Measurements from ENCODE around the gene NLRC5.
"Not testable (repeated sequence)": the region's sequence is repeated elsewhere in the genome, so short reads cannot be mapped to it uniquely, and the experiment has no call there.

The NLRC5 gene

DNA sequence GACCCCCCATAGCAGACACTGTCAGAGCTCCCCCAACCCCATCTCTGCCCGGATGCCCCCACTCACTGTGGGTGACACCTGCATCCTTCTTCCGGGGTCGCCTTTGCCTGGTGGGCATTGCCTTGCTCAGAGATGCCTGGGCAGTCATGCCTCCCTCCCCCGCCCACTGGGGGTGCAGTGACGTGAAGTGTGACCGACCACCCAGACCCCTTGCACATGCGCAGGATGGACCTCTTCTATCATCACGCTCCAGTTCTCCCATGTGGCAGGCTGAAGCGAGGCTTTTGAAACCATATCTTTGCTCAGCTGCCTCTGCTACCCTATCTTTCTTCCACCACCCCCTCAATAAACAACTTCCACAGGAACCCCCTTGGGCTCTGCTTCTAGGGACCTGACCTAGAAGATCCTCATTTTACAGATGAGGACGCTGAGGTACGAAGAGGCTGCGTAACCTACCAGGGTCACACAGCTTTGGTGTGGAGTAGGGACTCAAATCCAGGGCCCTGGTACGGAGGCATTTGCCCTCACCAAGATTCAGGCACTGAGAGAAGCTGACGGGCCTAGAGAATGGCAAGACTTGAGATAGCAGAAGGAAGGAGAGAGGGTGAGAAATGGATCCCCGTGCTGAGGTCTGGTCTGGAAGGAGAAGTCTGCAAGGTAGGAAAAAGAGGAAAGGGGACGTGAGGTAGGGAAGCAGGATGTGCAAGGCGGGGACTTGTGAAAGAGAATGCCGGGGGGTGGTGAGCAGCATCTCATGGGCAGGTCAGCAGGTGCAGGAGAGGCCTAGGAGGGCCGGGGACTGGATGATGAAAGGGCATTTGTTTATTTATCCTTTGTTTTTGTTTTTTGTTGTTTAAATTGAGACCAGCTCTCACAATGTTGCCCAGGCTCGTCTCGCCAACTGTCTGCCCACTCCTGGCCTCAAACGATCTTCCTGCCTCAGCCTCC lies 14.4 kb downstream of the NLRC5 start:
- DNase-seq (ENCODE audit: low read depth) = no peak

GRCh38 chr16:57004387-57005250 lies 15.3 kb downstream of the NLRC5 start:
- DNase-seq (ENCODE audit: low read depth) = no peak

GRCh38 chr16:57005597-57005996 lies 16.2 kb downstream of the NLRC5 start:
- DNase-seq (ENCODE audit: low read depth) = not testable (repeated sequence)

DNA sequence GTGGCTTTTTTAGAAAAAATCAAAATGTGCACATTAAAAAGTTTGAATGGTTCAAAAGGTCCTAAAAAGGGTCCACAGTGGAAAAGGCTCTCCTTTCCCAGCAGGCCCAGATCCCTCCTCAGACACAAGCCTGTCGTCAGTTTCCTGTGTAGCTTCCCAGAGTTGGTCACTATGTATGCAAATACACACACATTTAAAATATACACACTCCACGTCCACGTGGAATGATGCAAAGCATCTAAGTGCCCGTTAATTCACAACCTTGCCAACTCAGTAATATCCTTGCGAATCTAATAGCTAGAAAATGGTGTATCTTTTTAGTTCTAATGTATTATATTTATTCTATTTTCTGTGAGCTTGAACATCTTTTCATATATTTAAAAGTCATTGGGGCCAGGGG lies 17.7 kb downstream of the NLRC5 start:
- no peak for DNase-seq (ENCODE audit: low read depth)

DNA sequence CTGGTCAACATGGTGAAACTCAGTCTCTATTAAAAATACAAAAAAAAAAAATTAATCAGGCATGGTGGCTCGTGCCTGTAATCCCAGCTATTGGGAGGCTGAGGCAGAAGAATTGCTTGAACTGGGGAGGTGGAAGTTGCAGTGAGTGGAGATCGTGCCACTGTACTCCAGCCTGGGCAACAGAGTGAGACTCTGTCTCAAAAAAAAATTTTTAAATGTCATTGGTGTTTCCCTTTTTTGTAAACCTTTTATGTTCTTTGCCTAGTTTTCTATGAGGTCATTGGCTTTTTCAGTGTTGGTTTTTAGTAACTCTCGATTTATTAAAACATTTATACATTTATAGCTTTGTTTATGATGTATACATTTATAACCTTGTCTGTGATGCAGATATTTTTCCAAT lies 18.2 kb downstream of the NLRC5 start:
- no peak for DNase-seq (ENCODE audit: low read depth)

DNA sequence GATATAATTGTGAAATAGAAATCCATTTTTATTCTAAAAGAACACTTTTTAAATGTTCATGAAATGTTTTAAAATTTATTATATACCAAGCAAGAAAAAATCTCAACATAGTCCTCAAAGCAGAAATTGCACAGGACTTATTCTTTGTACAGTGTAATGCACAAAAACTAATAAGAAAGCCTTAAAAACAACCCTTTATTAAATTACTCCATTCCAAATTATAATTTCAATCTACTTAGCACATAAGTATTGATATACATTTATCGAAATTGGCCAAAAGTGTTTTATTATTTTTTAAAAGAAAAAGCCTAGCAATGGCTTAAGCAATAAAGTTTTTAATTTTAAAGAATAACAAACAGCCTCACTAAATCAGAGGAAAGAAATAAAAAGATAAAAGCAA lies 19.1 kb downstream of the NLRC5 start:
- DNase-seq (ENCODE audit: low read depth) = no peak

DNA sequence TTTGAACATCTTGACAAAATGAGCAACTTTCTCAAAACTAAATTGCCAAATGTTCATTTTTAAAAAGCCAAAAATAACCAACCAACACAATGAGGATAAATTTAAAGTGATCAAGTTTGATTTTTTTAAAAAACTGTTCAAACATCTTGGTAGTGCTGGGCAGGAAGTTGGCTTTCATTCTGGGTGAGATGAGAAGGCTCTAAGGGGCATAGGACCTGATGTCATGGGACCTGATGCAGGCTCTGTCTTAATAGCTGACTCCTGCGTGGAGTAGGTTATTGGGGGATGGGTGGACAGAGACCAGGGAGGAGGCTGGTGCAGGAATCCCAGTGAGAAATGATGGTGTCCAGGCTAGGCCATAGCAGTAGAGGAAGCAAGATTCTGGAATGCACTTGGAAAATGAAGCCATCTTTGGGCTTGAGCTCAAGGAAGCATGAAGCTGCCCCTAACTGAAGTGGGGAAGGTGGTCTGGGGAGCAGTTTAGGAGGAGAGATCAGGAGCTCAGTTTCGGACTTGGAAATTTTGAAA lies 20.4 kb downstream of the NLRC5 start:
- no peak for DNase-seq (ENCODE audit: low read depth)

DNA sequence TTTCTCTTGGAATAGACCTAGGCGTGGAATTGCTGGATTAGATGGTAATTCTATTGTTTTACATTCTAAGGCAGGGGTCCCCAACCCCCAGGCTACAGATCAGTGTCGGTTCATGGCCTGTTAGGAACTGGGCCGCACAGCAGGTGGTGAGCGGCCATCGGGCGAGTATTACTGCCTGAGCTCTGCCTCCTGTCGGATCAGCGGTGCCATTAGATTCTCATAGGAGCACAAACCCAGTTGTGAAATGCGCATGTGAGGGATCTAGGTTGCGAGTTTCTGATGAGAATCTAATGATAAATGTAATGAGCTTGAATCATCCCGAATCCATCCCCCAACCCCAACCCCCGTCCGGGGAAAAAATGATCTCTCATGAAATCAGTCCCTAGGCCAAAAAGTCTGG lies 23.0 kb downstream of the NLRC5 start:
- no peak for DNase-seq (ENCODE audit: low read depth)

- DNase-seq (ENCODE audit: low read depth) = peak; percentile 85
Measured at GRCh38 chr16:57013229-57013628, 23.9 kb downstream of the NLRC5 start.

GRCh38 chr16:57013902-57014301 lies 24.5 kb downstream of the NLRC5 start:
- DNase-seq (ENCODE audit: low read depth) = no peak

GRCh38 chr16:57016301-57016700 lies 26.9 kb downstream of the NLRC5 start:
- DNase-seq (ENCODE audit: low read depth) = peak; percentile 27

- DNase-seq (ENCODE audit: low read depth) = no peak
Measured at GRCh38 chr16:57016831-57017230, 27.5 kb downstream of the NLRC5 start.

DNA sequence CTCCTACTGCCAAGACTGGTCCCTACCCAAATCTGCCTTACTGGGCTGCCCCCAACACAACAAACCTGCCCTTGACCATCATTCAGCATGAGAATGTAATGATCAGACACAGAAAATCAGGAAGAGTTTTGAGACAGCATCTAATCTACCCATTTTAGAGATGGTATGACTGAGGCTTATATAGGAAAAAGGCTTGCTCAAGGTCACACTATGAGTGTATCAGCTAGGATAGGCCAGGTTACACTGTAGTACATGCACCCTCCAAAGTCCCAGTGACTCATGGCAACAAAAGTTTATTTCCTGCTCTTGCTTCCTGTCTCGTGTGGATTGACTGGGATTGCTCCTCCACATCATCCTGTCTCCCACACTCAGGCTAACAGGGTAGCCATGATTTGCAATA lies 27.9 kb downstream of the NLRC5 start:
- DNase-seq (ENCODE audit: low read depth) = peak; percentile 65

DNA sequence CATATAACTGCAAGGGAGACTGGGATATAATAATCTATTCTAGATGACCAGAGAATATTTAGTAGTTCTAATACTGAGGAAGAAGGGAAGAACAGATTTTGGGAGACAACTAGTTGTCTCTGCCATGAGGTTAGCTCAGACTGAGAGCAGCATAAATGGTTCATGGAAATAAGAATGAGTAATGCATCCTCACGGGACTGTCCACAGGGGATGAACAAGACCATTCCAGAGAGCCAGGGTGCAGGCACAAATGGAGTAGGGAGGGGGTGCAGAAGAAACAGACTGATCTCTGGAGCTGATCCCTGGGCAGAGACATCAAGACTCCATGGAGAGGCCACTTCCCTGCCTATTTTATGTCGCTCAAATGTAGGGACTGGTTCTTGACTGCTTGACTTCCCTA lies 30.4 kb downstream of the NLRC5 start:
- DNase-seq (ENCODE audit: low read depth) = no peak

DNA sequence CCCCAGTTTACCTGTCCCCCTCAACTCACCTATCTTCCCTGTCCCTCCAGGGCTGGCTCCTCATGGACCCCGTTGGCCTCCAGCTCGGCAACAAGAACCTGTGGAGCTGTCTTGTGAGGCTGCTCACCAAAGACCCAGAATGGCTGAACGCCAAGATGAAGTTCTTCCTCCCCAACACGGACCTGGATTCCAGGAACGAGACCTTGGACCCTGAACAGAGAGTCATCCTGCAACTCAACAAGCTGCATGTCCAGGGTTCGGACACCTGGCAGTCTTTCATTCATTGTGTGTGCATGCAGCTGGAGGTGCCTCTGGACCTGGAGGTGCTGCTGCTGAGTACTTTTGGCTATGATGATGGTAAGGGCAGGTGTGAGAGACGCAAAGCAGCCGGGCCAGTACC lies 31.3 kb downstream of the NLRC5 start:
- no peak for DNase-seq (ENCODE audit: low read depth)

DNA sequence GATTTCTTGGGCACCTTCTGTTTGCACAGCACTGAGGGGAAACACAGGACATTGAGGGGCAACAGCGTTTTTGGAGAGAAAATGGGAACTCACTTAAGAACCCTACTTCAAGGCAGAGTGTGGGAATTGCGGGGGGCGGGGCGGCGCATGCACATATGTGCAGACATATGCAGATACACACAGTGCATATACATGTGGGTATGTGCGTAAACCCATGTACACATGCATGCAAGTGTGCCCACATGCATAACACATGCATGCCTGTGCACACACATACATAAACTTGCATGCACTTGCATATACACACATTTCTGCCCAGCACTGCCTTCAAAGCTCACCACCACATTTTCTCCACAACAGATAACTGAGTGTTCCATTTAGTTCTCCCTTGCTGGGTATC lies 32.4 kb downstream of the NLRC5 start:
- DNase-seq (ENCODE audit: low read depth) = no peak

GRCh38 chr16:57022445-57022844 lies 33.1 kb downstream of the NLRC5 start:
- no peak for DNase-seq (ENCODE audit: low read depth)

DNA sequence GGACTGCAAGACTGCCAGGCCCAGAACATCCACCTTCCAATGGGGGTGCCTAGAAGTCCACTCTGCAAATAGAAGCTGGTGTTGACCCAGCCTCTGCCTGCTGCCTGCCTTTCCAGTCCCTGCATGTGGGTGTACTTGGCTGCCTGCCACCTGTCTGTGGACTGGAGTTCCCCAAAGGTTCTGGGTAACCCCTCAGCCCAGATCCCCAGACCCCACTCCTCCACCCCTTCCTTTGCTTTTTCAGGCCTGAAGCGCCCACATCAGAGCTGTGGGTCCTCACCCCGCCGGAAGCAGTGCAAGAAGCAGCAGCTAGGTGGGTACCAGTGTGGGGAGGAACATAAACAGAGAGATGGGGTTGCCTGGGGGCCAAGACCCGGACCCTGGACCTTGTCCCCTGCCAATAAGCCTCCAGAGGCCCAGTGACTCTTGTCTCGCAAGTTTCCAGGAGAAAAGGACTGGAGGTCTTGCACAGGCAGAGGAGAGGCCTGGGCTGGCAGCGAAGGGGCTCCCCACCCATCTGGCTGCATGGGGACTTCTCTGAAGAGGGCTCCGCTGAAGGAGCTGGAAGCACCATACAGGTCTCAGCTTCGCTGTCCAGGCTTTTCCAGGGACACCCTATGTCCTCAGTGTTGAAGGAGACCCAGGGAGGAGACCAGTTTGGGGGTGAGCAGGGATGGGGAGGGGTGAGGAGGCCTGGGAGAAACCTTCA lies 34.3 kb downstream of the NLRC5 start:
- DNase-seq (ENCODE audit: low read depth) = no peak

DNA sequence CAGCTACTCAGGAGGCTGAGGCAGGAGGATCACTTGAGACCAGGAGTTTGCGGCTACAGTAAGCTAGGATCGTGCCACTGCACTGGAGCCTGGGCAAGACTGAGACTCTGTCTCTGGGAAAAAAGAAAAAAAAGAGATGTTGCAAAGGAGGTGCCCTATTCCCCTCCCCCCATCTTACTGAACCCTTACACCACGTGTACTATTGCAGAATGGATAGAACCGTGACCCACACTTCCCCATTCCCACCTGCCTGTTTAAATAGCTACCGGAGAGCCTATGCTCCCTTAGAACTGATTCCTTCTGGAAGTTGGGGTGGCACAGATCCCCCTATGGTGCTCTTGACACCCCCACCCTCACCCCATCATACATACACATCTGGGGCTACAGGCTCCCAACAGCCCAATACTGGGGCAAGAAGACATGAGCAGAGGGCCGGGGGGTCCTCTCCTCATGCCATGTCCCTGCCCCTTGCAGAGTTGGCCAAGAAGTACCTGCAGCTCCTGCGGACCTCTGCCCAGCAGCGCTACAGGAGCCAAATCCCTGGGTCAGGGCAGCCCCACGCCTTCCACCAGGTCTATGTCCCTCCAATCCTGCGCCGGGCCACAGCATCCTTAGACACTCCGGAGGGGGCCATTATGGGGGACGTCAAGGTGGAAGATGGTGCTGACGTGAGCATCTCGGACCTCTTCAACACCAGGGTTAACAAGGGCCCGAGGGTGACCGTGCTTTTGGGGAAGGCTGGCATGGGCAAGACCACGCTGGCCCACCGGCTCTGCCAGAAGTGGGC lies 35.7 kb downstream of the NLRC5 start:
- DNase-seq (ENCODE audit: low read depth) = no peak

DNA sequence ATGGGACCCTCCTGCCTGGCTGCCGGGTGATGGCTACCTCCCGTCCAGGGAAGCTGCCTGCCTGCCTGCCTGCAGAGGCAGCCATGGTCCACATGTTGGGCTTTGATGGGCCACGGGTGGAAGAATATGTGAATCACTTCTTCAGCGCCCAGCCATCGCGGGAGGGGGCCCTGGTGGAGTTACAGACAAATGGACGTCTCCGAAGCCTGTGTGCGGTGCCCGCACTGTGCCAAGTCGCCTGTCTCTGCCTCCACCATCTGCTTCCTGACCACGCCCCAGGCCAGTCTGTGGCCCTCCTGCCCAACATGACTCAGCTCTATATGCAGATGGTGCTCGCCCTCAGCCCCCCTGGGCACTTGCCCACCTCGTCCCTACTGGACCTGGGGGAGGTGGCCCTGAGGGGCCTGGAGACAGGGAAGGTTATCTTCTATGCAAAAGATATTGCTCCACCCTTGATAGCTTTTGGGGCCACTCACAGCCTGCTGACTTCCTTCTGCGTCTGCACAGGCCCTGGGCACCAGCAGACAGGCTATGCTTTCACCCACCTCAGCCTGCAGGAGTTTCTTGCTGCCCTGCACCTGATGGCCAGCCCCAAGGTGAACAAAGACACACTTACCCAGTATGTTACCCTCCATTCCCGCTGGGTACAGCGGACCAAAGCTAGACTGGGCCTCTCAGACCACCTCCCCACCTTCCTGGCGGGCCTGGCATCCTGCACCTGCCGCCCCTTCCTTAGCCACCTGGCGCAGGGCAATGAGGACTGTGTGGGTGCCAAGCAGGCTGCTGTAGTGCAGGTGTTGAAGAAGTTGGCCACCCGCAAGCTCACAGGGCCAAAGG lies 36.8 kb downstream of the NLRC5 start:
- no peak for DNase-seq (ENCODE audit: low read depth)

GRCh38 chr16:57026778-57027062 lies 37.4 kb downstream of the NLRC5 start:
- no peak for DNase-seq (ENCODE audit: low read depth)

Data from EH (cell line).